ENCODE measurements around the gene ACP3.
"Not testable (repeated sequence)": the region's sequence is repeated elsewhere in the genome, so short reads cannot be mapped to it uniquely, and the experiment has no call there.

ACP3 gene

GRCh38 chr3:132368962-132369361 is 51.8 kb downstream of the ACP3 start:
- no peak for DNase-seq

DNA sequence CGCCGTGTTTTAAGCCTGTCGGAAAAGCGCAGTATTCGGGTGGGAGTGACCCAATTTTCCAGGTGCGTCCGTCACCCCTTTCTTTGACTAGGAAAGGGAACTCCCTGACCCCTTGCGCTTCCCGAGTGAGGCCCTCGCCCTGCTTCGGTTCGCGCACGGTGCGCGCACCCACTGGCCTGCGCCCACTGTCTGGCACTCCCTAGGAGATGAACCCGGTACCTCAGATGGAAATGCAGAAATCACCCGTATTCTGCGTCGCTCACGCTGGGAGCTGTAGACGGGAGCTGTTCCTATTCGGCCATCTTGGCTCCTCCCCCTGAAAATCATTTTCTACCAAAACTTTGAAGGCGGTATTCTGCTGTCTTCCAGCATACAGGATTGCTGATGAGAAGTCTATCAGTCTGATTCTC is 59.7 kb downstream of the ACP3 start:
- peak; percentile 44 for DNase-seq

DNA sequence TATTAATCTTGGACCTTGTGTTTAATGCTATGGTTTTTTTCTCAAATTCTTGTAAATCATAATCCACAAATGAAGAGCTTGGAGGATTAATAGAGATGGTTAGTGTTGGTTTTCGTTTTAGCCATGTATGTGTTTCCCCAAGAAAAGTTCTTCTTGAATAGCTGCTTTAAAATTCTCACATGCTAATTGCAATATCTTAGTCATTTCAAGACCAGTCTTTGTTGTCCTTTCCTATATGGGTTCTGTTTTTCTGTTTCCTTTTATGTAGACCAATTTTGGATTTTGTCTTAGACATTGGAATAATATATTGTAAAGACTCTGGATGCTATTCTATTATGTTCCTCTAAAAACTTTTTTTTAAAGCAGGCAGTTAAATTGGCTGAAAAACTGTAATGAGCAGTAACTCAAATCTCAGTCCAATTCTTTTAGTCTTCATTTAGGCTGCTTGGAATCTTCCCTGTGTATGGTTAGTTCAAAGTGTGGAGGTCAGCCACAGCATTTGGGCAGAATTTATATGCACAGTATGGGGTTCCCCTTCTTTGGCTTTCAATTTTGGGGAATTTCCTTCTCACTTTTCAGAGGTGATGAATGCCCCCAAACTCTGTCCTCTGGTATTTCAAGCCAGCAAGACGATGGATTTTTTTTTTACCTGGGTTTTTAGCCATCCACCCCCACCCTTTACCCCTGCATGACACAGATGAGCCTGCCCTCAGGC is 61.0 kb downstream of the ACP3 start:
- no peak for DNase-seq

GRCh38 chr3:132378846-132379245 is 61.6 kb downstream of the ACP3 start:
- no peak for DNase-seq

DNA sequence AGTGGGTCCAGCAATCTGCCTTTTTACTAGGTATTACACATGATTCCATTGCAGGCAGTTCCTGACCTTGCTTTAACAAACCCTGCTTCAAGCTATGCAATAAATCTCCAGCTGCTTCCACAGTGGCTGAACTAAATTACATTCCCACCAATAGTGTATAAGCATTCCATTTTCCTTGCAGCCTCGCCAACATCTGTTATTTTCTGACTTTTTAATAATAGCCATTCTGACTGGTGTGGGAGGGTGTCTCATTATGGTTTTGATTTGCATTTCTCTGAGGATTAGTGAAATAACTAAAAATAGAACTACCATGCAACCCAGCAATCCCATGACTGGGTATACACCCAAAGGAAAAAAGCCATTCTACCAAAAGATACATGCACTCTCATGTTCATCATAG is 63.7 kb downstream of the ACP3 start:
- no peak for DNase-seq

DNA sequence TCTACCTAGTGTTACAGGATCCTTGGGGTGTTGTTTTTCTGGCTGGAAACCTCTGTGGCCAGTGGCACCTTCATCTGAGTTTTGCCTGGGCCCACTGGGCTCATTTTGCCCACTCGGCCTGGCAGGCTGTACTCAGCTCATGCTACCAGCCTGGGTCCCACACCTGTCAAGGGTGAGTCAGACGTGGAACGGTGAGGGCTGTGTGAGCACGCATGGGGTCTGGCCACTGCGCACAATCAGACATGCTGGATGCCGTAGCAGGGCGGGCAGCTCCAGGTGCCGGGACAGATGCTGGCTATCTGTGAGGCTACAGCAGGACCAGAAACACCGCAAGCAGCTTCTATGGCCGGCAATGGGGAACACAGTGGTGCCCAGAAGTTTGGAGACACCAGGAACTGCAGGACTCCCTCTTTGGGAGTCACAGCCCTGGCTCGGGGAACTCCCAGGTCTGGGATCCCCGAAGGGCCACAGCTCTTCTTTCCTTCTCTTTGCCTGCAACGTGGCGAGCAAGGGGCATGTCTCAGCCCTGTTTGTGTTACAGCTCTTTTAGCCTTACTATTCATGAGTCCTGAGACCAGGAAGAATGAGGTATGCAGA is 64.2 kb downstream of the ACP3 start:
- no peak for DNase-seq

DNA sequence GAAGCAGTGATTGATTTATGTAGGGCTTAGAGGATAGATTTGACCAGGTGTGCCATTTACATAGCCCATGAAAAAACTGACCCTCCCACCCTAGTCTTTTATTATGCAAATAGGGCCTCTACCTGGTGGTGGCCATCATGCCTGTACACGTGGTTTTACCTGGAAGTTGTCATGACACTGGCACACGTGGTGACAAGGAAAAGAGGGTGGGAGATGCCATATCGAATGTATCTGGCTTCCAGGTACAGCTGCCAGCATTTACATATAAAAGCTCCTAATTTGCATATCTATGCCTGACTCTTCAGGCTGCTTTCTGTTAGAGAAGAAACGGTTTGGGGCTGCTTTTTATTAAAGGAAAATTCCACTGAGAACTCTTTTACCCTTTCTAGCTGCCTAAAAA is 65.1 kb downstream of the ACP3 start:
- DNase-seq = no peak

GRCh38 chr3:132382688-132383194 is 65.5 kb downstream of the ACP3 start:
- DNase-seq = no peak

GRCh38 chr3:132386259-132386658 is 69.1 kb downstream of the ACP3 start:
- DNase-seq = no peak

- not testable (repeated sequence) for DNase-seq
These were observed 75.5 kb downstream of the ACP3 start for GRCh38 chr3:132392675-132393074.

GRCh38 chr3:132394320-132394719 is 77.1 kb downstream of the ACP3 start:
- DNase-seq = peak; percentile 65

GRCh38 chr3:132395126-132395525 is 77.9 kb downstream of the ACP3 start:
- DNase-seq = no peak

DNA sequence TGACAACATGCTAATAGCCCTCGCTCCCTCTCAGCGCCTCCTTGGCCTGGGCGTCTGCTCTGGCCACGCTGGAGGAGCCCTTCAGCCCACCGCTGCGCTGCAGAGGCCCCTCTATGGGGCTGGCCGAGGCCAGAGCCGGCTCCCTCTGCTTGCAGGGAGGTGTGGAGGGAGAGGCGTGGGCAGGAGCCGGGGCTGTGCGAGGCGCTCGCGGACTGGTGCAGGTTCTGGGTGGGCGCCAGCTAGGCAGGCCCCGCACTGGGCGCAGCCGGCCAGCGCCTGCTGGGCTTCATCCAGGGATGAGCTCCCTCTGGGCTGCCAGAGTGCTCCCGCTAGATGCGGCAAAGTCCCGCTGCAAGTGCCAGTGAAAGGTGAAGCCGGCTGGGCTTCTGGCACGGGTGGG is 79.0 kb downstream of the ACP3 start:
- no peak for DNase-seq

- not testable (repeated sequence) for DNase-seq
These were observed 79.6 kb downstream of the ACP3 start for GRCh38 chr3:132396776-132397175.

GRCh38 chr3:132399054-132399929 is 82.1 kb downstream of the ACP3 start:
- peak; percentile 53 for DNase-seq

- DNase-seq = no peak
These were observed 84.0 kb downstream of the ACP3 start for GRCh38 chr3:132401255-132401654.

DNA sequence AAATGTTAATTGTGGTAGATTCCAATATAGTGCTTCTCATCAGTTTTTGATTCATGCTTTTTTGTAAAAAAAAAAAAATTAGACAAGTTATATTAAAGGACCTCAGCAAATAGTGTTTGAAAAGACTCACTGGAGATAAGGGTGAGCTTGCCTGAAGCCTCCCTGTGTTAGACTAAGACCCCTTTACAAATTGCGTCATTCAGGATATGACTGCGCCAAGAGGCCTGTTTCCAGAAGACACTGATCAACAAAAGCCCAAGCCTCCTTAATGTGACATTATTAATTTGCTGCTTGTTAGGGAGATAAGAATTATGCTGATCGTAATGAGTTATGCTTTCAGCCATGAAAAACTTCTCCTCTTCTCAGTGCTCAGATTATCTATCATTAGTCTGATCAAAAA is 87.1 kb downstream of the ACP3 start:
- DNase-seq = no peak

DNA sequence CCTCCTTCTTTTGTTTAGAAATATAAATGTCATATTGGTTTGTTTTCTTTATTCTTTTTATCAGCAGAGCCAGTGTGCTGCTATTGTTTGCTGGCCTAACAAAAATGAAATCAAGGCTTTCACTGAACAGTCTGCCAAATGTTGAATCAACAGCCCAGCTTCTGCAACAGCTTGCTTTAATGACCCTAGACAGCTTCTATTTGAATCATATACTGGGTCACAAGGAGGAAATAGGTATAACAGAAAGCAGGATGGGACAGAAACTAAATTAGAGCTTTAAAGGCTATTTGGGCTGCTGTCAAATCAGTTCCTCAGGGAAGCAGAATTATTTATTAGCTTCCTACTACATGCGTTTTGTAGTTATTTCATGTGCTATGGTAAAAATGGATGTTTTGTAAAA is 88.0 kb downstream of the ACP3 start:
- DNase-seq = no peak

DNA sequence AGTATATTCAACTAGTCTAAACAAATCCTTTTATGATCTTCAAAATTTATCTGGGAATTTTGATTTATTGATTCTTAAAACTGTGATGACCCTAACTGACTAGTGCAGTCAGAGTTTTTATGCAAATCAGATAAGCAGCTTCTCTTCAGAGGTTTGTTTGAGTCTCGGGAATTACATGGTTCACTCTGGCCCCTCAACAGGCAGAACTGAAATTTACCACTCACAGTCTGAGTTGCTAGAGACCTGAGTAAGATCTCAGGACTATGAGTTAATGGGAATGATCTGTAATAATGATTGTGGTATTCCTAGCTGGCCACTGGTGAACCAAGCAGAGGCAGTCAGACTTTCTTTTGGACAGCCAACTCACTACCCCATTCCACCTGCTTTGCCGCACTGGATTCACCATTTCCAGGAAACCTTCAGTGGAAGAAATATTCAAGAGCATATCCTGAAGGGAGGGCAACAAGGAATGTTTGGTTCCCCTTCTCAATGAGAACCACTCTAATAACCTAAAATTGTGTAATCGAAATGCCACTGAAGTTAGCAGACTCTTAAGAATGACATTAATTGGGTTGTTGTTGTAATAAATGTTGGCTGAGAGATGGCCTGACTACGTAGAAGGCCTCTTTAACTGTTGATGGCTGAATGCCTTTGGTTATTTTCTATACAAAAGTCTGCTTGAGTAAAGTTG is 88.5 kb downstream of the ACP3 start:
- DNase-seq = no peak

GRCh38 chr3:132406587-132406986 is 89.4 kb downstream of the ACP3 start:
- no peak for DNase-seq

DNA sequence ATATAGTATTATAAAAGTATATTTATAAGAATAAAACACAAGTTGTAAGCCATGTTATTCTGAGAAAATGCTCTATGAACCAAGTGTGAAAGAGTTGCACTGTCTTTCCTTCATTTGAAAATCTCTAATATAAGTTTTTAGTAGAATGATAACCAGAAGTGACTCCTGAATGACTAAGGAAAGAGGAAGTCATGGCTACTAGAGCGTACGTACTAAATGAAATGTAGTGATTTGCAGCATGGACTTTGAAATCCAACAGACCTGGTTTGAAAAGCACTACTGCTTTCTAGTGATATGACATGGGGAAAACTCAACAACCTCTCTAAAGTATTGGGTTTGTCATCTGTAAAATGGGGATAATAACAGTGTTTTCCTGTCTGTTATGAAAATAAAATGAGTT is 89.8 kb downstream of the ACP3 start:
- no peak for DNase-seq

Measured in NCI-H2171 treated with DMSO at 0.1 percent for 48 hours (cell line).